Measurements from ENCODE around the gene NELFB. TPM values are rescaled to one million over a fixed set of nuclear protein-coding genes. Genes with fewer than 3 reads are reported as not detected.

The NELFB gene
- total and polyA plus RNA-seq, 9 of the 15 experiments (the other 6 are each of a cell fraction or from before 2014, with no cell fraction given) = 0.24 to 84.0 (median 29.7) TPM

GRCh38 chr9:137302449-137303150, 47.5 kb downstream of the NELFB start (continued):
- TF ChIP-seq TSHZ1 (CRISPR knock-in tag; IDR thresholded peaks at IDR 0.05) = no peak
- TF ChIP-seq CXXC5 (CRISPR knock-in tag; IDR thresholded peaks at IDR 0.05) = peak; percentile 62; the same call in 1 of the 2 replicates
- TF ChIP-seq TEAD4 (IDR thresholded peaks at IDR 0.05; ENCODE audit: low read length) = no peak
- TF ChIP-seq TEAD4 (CRISPR knock-in tag; IDR thresholded peaks at IDR 0.05; ENCODE audit: borderline replicate concordance) = peak; percentile 91; the same call in 1 of the 2 replicates
- 0 out of 2 replicates have a peak, but pooled peaks have one; percentile 27 for TF ChIP-seq THAP7 (CRISPR knock-in tag; IDR thresholded peaks at IDR 0.05)
- no peak for TF ChIP-seq ZNF23 (CRISPR knock-in tag; IDR thresholded peaks at IDR 0.05)
- TF ChIP-seq ARID4B (CRISPR knock-in tag; IDR thresholded peaks at IDR 0.05) = peak; percentile 71
- TF ChIP-seq FOXK1 (CRISPR knock-in tag; IDR thresholded peaks at IDR 0.05; ENCODE audit: borderline replicate concordance) = peak; percentile 95; the same call in 1 of the 2 replicates
- peak; percentile 37; the same call in 1 of the 2 replicates for TF ChIP-seq HDAC8 (tag; IDR thresholded peaks at IDR 0.05)
- no peak for TF ChIP-seq GABPB2 (CRISPR knock-in tag; conservative IDR thresholded peaks at IDR 0.05)
- no peak for TF ChIP-seq EZH2 (IDR thresholded peaks at IDR 0.05; ENCODE audit: borderline replicate concordance, low read depth, low read length)
- TF ChIP-seq ZNF639 (CRISPR knock-in tag; conservative IDR thresholded peaks at IDR 0.05 in 1 of 2, IDR thresholded peaks at IDR 0.05 in 1 of 2) = peak in 1 of 2 experiments; percentile 80; a peak in 2 of 4 replicates
- peak; percentile 80 for TF ChIP-seq TARDBP (IDR thresholded peaks at IDR 0.05)
- no peak for TF ChIP-seq RBM39 (optimal IDR thresholded peaks at IDR 0.05; ENCODE audit: low read depth, low read length)
- TF ChIP-seq ZNF696 (CRISPR knock-in tag; conservative IDR thresholded peaks at IDR 0.05) = no peak
- TF ChIP-seq ELK1 (CRISPR knock-in tag; IDR thresholded peaks at IDR 0.05) = no peak
